Pancreas (tissue), 10 donors: Measurements from ENCODE around the gene CCDC178. TPM values are rescaled to one million over a fixed set of nuclear protein-coding genes. Genes with fewer than 3 reads are reported as not detected.

ENCODE experiments used
- ATAC-seq, 4 donors: fragments of 200-7000 bp; cut with Tn5 transposase; one replicate each; pipeline versions ENCODE4 v1.8.0 to v1.9.1; 2020; ENCODE audit warnings: mild to moderate bottlenecking in 4 of 4, moderate library complexity in 4 of 4
- DNase-seq, 6 donors: peaks; one replicate each; pipeline ENCODE4 v3.0.0-alpha.2; 2020
- FAIRE-seq: peaks from 2 replicates; lab custom pipeline; 2012; peaks lifted over from hg19 to GRCh38; lab: Jason Lieb, UNC
- H3K27ac ChIP-seq, 4 donors: fragments of 200-600 bp; sonication (generic); 1 replicate in 3 of 4; 2 replicates in 1 of 4; pipeline versions ENCODE4 v1.5.0 to v1.8.0; 2020
- H3K27me3 ChIP-seq, 4 donors: fragments of 200-600 bp; one replicate each; pipeline ENCODE4 v1.8.0; 2021
- H3K36me3 ChIP-seq, 3 donors: fragments of 200-600 bp; sonication (generic) in 1 of 3; one replicate each; pipeline versions ENCODE4 v1.5.0 to v1.8.0; 2020 to 2021
- H3K4me1 ChIP-seq, 3 donors: fragments of 200-600 bp; one replicate each; pipeline ENCODE4 v1.8.0; 2021
- H3K4me3 ChIP-seq, 4 donors: fragments of 200-600 bp; sonication (generic) in 2 of 4; one replicate each; pipeline versions ENCODE4 v1.5.0 to v1.8.0; 2020 to 2021
- H3K9me3 ChIP-seq, 4 donors: fragments of 200-600 bp; one replicate each; pipeline ENCODE4 v1.8.0; 2021
- WGBS, 2 donors: extraction: QIAGEN DNeasy Blood & Tissue Kit; methylation state at CpG; one replicate each; pipeline ENCODE4 v1.1.7; 2013; 5-methylcytosine and 5-hydroxymethylcytosine counted together
- intact Hi-C, 3 donors: fragments of 100-400 bp; cut with DNase I; formaldehyde crosslinking; loops; one replicate each; pipeline versions ENCODE4 v1.11.1 to v1.14.2; 2022
- polyA plus RNA-seq, 2 donors: library from polyadenylated mRNA; stranded (reverse); fragments of 200-250 nt; gene quantifications; one replicate each; pipeline ENCODE4 v1.2.3, GENCODE V29; 2013
- total RNA-seq, 6 donors: library from RNA; stranded (reverse); fragmentation: NEBNext Ultra II Directional in 4 of 6; extraction: Animal tissue kit (Norgen Biotek cat#: 25700) in 4 of 6; gene quantifications; one replicate each; pipeline versions ENCODE4 v1.2.1 to v1.2.4, GENCODE V29; 2021 to 2023
- TF ChIP-seq, protein P1 (sequence below), 4 donors: fragments of 200-600 bp; sonication (generic) in 3 of 4; IDR thresholded peaks; one replicate each; pipeline versions ENCODE4 v1.5.0 to v1.8.0; 2021; ENCODE audit warnings: antibody characterized with exemption in 4 of 4
- donor health status: healthy with polysubstance abuse.
- donor health status: DM: no; HTN: no; CAD: no; lungs with moderate emphysema.
- donor health status: DM: no; HTN: no; CAD: no.
- donor health status: control.
- donor health status: control.
- donor health status: Bipolar disorder and iron deficiency.
- donor health status: DM: yes; HTN: yes; CAD: no.
- donor health status: DM: no; HTN: no; CAD: no.
- donor health status: DM: no; HTN: no; CAD: no.
- donor health status: DM: yes; HTN: yes; CAD: no.

CCDC178 gene
- total and polyA plus RNA-seq, 8 donors, result 0.11 to 1.3 (median 0.51) TPM; not detected in 1

GRCh38 chr18:33210575-33211189, 229.8 kb downstream of the CCDC178 start:
- no peaks in the 10 kb centered on the region for H3K36me3 ChIP-seq
- no peaks in the 10 kb centered on the region for H3K4me1 ChIP-seq
- no peak overlapping the region for H3K27ac ChIP-seq
- FAIRE-seq, result peak; percentile 92
- TF ChIP-seq, protein P1, sequence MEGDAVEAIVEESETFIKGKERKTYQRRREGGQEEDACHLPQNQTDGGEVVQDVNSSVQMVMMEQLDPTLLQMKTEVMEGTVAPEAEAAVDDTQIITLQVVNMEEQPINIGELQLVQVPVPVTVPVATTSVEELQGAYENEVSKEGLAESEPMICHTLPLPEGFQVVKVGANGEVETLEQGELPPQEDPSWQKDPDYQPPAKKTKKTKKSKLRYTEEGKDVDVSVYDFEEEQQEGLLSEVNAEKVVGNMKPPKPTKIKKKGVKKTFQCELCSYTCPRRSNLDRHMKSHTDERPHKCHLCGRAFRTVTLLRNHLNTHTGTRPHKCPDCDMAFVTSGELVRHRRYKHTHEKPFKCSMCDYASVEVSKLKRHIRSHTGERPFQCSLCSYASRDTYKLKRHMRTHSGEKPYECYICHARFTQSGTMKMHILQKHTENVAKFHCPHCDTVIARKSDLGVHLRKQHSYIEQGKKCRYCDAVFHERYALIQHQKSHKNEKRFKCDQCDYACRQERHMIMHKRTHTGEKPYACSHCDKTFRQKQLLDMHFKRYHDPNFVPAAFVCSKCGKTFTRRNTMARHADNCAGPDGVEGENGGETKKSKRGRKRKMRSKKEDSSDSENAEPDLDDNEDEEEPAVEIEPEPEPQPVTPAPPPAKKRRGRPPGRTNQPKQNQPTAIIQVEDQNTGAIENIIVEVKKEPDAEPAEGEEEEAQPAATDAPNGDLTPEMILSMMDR (IDR thresholded peaks at IDR 0.05), result peak in 3 of 4 donors; percentile 32 to 36 (median 35)
- no peaks in the 10 kb centered on the region for H3K27me3 ChIP-seq
- no peak for DNase-seq
- intact Hi-C loops, result no loop called here
- peak in 3 of 4 donors; percentile 37 to 61 (median 47) for ATAC-seq
- WGBS, 2 donors, result 22 to 23% methylated on average over 6 of the region's 6 CpGs
- H3K4me3 ChIP-seq, result no peak overlapping the region
- H3K9me3 ChIP-seq, result no peaks in the 10 kb centered on the region

- no peak for FAIRE-seq
- Histone ChIP-seq H3K36me3 (no peaks in the 10 kb centered on the region), H3K27ac (no peak overlapping the region), H3K4me3 (no peak overlapping the region), H3K27me3 (peaks cover 0 to 6% (median 0%) of the 10 kb centered on the region in 4 donors), H3K4me1 (no peaks in the 10 kb centered on the region), H3K9me3 (no peaks in the 10 kb centered on the region)
- intact Hi-C loops, result no loop called here
- TF ChIP-seq, protein P1 (IDR thresholded peaks at IDR 0.05), result no peak
- no peak for ATAC-seq
- no peak for DNase-seq
- WGBS, 2 donors, result 86 to 92% methylated on average over 1 of the region's 1 CpG
Measured at GRCh38 chr18:33205777-33206176, 234.7 kb downstream of the CCDC178 start.

- TF ChIP-seq, protein P1 (IDR thresholded peaks at IDR 0.05), result peak in 3 of 4 donors; percentile 35 to 43 (median 40)
- Histone ChIP-seq H3K9me3 (no peaks in the 10 kb centered on the region), H3K36me3 (no peaks in the 10 kb centered on the region), H3K4me3 (no peak overlapping the region), H3K4me1 (no peaks in the 10 kb centered on the region), H3K27me3 (peaks cover 0 to 6% (median 0%) of the 10 kb centered on the region in 4 donors), H3K27ac (no peak overlapping the region)
- ATAC-seq (peak in 3 of 4 donors; percentile 57 to 82 (median 74)), FAIRE-seq (no peak), DNase-seq (peak in 2 of 6 donors; percentile 13 to 23)
- 5% methylated on average over 8 of the region's 8 CpGs for WGBS, 2 donors
- intact Hi-C loops, result no loop called here
Measured at GRCh38 chr18:33201509-33201926, 239.0 kb downstream of the CCDC178 start.

DNA sequence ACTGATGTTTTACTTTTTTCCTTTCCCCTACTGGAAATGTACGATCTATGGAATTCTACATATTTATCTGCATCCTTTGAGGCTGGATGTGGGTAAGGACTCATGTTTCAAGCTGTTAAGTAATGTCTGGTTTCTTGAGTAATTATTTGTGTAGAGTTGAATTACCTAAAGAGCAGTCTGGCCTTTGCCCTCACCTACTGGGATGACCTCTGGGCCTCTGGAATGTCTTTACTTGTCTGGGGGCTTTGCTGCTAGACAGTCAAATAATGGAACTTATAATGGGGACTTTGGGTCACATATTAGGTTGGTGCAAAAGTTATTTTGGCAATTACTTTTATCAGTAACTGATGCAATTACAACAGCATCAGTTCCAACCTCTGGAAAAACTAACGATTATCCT, 244.7 kb downstream of the CCDC178 start:
- FAIRE-seq, result no peak
- Histone ChIP-seq H3K27me3 (no peaks in the 10 kb centered on the region), H3K27ac (no peak overlapping the region), H3K9me3 (no peaks in the 10 kb centered on the region), H3K4me3 (no peak overlapping the region), H3K36me3 (no peaks in the 10 kb centered on the region), H3K4me1 (no peaks in the 10 kb centered on the region)
- intact Hi-C loops, result loop anchor here in 1 of 3 donors (10.0 kb wide), 1 partner anchor 481 kb away; no protein-coding TSS in a partner anchor
- TF ChIP-seq, protein P1 (IDR thresholded peaks at IDR 0.05), result no peak
- 61% methylated on average over 2 of the region's 2 CpGs for WGBS, 2 donors
- no peak for DNase-seq
- no peak for ATAC-seq

DNA sequence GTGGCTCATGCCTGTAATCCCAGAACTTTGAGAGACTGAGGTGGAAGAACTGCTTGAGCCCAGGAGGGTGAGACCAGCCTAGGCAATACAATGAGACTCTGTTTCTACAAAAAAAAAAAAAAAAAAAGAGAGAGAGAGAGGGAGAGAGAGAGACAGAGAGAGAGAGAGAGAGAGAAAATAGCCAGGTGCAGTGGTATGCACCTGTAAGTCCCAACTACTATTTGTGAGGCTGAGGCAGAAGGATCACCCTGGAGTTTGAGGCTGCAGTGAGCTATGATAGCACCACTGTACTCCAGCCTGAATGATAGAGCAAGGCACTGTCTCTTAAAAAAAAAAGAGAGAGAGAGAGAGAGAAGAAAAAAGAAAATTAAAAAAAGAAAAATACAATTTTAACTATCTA, 245.7 kb downstream of the CCDC178 start:
- ATAC-seq, result no peak
- TF ChIP-seq, protein P1 (IDR thresholded peaks at IDR 0.05), result no peak
- no peak for DNase-seq
- no peaks in the 10 kb centered on the region for H3K4me1 ChIP-seq
- no peaks in the 10 kb centered on the region for H3K36me3 ChIP-seq
- H3K9me3 ChIP-seq, result no peaks in the 10 kb centered on the region
- intact Hi-C loops, result loop anchor here in 1 of 3 donors (10.0 kb wide), 1 partner anchor 480 kb away; no protein-coding TSS in a partner anchor
- H3K4me3 ChIP-seq, result no peak overlapping the region
- H3K27me3 ChIP-seq, result no peaks in the 10 kb centered on the region
- no peak overlapping the region for H3K27ac ChIP-seq
- FAIRE-seq, result no peak
